Fibroblast of mammary gland (primary cell): ENCODE measurements around the gene CENPN.

Experiments used
- DNase-seq: peaks from one replicate; pipeline ENCODE4 v3.0.0-alpha.2; 2010; ENCODE audit warnings: low read depth
- H3K4me3 ChIP-seq: 2 replicates; pipeline ENCODE4 v1.5.1; 2011; ENCODE audit warnings: low read depth, mild to moderate bottlenecking, low read length, moderate library complexity; ENCODE audit not compliant: control insufficient read depth
- TF ChIP-seq, protein P1 (sequence below): conservative IDR thresholded peaks from 2 replicates; pipeline ENCODE4 v1.5.1; 2011; ENCODE audit warnings: low read depth, low read length, inconsistent platforms; ENCODE audit not compliant: control insufficient read depth, insufficient read depth

CENPN gene

DNA sequence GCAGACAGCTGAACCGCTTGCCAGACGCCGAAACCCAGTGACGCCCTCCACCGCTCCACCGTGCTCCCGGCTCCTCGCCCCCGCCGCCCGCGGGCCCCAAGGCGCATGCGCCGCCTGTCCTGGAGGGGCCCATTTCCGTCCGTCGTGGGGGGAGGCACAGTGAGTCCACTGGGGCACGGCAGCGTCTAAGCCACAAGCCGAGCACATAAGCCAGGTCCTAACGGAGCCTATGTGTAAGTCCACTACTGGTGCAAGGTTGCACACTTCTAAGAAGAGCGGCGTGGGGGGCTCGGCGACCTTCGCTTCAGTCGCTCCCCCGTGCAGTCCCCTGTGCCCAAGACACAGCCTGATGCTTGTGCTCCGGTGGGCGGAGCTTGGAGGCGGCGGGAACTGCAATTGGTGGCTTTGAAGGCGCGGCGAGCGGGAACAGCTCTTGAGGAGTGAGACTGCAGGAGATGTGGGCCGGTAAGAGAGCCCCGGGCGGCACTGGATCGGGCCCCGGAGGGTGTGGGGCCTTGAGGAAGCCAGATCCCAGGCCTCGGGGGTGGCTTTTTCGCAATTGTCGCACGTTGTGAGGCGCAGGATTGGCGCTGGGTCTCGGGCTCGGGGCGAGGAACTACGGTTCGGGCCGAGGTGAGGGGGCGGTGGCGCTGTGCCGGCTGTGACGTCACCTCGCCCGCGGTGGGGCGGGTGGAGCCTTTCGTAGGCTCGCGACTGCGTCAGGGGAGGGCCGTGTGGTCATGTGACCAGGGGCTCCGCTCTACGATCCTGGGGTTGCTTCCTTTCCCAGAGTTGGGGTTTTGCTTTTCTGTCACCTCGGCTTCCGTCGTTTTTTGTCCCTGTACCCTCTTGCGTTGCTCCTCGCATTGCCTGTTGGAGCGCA is at the start of gene CENPN, which contains the start of gene CMC2:
TSS of gene CENPN (plus strand) at position 402 of the 883 bp plus-strand sequence. CDS start 4,726 bp downstream, outside the sequence.
TSS of gene CMC2 (minus strand) at position 73 of the 883 bp plus-strand sequence. CDS start 9,491 bp downstream, outside the sequence.
- H3K4me3 ChIP-seq = peak within 1 kb of the TSS; percentile 77
- TF ChIP-seq, protein P1, sequence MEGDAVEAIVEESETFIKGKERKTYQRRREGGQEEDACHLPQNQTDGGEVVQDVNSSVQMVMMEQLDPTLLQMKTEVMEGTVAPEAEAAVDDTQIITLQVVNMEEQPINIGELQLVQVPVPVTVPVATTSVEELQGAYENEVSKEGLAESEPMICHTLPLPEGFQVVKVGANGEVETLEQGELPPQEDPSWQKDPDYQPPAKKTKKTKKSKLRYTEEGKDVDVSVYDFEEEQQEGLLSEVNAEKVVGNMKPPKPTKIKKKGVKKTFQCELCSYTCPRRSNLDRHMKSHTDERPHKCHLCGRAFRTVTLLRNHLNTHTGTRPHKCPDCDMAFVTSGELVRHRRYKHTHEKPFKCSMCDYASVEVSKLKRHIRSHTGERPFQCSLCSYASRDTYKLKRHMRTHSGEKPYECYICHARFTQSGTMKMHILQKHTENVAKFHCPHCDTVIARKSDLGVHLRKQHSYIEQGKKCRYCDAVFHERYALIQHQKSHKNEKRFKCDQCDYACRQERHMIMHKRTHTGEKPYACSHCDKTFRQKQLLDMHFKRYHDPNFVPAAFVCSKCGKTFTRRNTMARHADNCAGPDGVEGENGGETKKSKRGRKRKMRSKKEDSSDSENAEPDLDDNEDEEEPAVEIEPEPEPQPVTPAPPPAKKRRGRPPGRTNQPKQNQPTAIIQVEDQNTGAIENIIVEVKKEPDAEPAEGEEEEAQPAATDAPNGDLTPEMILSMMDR = peak; percentile 10
- peak; percentile 98 for DNase-seq

DNA sequence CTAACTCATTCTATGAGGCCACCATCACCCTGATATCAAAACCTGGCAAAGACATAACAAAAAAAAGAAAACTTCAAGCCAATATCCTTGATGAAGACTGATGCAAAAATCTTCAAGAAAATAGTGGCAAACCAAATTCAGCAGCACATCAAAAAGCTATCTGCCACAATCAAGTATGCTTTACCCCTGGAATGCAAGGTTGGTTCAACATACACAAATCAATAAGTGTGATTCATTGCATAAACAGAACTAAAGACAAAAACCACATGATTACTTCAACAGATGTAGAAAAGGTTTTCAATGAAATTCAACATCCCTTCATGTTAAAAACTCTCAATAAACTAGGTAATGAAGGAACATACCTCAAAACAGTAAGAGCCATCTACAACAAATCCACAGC is 48.7 kb upstream of the CENPN start:
- DNase-seq = no peak
- H3K4me3 ChIP-seq = no peak overlapping the region
- TF ChIP-seq, protein P1 = no peak

DNA sequence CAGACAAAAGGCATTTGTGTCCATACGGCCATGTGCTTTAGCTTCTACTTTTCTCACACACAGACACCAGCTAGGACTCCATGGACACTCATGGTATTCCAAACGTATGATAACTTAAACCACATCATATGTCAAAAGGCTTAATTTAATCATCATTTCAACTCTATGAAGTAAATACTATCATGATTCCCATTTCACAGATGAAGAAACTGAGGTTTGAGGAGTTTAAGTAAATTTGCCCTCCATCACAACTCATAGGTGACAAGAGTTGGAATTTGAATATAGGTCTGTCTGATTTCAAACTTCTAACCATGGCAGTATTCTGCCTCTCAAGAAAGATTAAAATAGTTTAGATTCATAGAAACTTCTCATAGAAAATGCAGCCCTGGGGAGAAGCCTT is 44.1 kb upstream of the CENPN start:
- no peak overlapping the region for H3K4me3 ChIP-seq
- TF ChIP-seq, protein P1 = no peak
- no peak for DNase-seq

- no peak for DNase-seq
- no peak overlapping the region for H3K4me3 ChIP-seq
- TF ChIP-seq, protein P1 = no peak
Observed at GRCh38 chr16:80964351-80964750, 42.7 kb upstream of the CENPN start.

DNA sequence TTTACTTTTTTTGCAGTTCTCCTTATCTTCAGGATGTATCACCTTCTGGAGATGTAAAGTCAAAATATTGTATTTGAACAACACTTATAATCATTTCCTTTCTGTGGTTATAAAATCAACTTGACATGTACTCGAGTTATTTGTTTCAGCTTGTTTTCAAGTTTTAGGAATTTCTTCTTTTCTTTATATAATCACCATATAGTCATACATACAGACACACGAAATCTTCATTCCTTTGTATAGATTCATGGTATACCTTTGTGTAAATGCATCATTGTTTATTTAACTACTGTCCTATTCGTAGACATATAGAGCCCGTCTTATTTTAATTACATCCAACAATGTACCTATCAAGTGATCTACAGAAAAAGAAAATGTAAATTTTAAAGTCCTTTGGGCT is 40.4 kb upstream of the CENPN start:
- H3K4me3 ChIP-seq = no peak overlapping the region
- TF ChIP-seq, protein P1 = no peak
- no peak for DNase-seq

- TF ChIP-seq, protein P1 = no peak
- DNase-seq = peak; percentile 53
- H3K4me3 ChIP-seq = no peak overlapping the region
Observed at GRCh38 chr16:80968386-80969113, 38.5 kb upstream of the CENPN start.
